HG03378 (cell line): ENCODE measurements around the gene NAPSA.
"Not testable (repeated sequence)": the region's sequence is repeated elsewhere in the genome, so short reads cannot be mapped to it uniquely, and the experiment has no call there.

Source experiments
- ATAC-seq: cut with Tn5 transposase; IDR thresholded peaks from one replicate; pipeline ENCODE4 v1.9.1; 2021; ENCODE audit warnings: mild to moderate bottlenecking, moderate library complexity; ENCODE audit not compliant: unreplicated experiment

Gene NAPSA

DNA sequence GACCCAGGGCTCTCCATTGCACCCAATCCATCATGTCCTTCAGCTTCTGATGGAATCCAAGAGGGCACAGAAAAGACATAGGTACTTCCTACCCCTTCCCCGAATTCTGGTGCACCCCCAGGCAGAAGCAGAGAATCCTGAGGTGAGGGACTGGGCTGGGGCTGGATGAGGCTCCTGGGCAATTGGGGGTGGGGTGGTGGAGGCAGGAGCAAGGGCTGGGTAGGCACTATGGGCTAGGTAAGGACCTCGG is 33.5 kb downstream of the NAPSA start:
- ATAC-seq = no peak

DNA sequence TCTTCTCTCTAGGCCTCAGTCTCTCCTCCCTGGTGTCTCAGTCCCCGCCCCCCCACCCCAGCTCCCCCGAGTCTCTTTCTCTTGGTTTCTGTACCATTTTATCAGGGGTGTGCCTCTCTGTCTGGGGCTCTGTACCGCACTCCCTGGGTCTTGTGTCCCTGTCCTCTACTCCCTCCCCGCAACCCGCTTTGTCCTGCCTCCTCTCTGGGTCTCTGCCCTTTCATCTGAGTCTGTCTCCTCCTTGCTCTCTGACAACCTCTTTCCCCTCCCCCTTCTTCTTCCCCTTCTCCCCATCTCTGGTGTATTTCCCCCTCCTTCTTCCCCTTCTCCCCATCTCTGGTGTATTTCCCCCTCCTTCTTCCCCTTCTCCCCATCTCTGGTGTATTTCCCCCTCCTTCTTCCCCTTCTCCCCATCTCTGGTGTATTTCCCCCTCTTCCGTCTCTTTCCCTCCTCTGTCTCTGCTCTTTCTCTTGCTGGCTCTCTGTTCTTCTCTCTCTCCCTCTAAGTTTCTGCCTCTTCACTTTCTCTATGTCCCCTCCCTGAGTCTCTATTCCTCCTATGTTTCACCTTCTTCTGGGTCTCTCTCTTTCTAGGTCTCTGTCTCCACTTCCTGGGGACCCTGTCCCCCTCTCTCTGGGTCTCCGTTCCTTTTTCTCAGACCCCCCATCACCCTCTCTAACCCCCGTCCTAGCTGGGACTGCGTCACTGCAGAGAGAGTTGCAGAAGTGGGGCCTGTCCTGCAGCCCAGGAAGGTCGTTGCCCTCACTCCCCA is 34.0 kb downstream of the NAPSA start:
- ATAC-seq = no peak

DNA sequence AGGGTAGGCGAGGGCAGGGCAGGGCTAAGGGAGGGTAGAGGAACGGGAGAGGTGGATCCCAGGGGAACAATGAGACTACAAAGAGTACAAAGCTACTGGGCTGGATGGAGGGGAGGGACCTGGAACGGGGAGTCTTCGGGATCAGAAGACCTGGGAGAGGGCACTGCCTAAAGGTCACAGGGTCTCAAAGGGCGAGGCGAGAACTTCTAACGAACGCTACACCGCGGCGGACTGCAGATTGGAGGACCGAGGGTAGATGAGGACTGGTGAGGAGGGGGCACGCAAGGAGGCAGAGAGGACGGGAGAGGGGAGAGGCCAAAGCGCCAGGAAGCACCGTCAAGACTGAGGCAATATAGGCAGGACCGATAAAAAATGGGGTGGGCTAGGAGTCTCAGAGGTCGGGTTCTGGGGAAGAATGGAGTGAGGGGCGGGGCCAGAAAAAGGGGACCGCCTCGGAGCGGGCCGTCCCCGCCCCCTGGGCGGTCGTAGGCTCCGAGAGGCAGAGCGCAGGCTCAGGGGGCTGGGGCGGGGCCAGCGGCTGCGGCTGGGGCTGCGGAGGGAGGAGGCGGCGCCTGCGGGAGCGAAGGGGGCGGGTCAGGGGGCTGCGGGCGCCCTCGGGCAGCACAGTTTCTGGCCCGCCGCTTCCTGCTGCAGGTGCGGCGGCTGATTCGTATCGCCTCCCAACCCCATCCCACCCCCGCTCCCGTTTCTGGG is 34.9 kb downstream of the NAPSA start:
- no peak for ATAC-seq

DNA sequence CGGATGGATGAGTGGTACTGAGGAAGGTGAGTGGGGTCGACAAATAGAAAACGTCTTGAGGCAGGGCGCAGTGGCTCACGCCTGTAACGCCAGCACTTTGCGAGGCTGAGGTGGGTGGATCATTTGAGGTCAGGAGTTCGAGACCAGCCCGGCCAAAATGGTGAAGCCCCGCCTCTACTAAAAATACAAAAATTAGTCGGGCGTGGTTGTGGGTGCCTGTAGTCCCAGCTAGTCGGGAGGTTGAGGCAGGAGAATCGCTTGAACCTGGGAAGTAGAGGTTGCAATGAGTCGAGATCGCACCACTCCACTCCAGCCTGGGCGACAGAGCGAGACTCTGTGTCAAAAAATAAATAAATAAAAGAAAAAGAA is 35.5 kb downstream of the NAPSA start:
- not testable (repeated sequence) for ATAC-seq

DNA sequence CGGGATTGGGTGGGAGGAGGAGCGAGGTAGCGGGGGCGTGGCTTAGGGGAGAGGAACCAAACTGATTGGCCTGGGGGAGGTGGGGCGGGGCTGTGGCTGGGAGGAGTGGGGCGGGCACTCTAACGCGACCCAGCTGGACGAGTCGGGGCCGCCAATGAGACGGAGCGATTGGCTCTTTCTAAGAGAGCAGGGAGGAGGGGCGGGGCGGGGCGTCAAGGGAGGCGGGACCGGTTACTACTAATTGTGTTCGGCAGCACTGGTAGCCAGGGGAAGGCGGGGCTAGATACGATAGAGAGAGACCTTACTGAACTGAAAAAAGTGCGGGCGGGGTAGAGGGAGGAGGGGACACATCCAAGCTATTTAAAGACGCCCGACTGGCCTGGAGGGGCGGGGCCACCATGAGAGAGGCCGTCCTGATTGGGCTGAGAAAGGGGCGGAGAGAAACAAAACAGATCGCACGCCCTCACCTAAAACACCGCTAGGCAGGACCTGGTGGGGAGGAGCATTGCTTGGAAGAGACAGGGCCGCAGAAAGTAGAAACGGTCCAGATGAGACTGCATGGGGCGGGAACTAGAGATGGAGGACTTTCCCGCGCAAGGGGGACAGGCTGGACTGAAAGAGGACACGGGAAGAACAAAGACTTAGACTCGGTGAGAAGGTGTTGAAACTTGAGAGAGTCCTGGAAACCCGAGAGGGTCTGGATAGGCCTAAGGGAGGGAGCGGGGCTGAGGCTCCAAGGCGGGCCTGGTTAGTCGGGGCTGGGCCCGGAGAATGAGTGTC is 36.1 kb downstream of the NAPSA start, which contains the start of gene KCNC3:
TSS of gene KCNC3 (minus strand) at position 232 of the 780 bp plus-strand sequence. CDS start 295 bp downstream, outside the sequence.
- ATAC-seq = peak; percentile 53

DNA sequence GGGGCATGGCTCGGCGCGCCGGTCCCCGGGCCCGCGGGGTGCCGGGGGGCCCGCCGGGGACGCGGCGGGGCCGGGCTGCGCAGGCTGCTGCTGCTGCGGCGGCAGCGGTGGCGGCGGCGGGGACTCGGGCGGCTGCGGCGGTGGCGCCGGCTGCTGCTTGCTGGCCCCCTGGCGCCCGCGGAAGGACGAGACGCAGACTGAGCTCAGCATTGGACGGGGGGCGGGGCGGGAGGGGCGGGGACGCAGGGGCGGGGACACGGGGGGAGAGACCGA is 36.6 kb downstream of the NAPSA start:
- ATAC-seq = no peak

DNA sequence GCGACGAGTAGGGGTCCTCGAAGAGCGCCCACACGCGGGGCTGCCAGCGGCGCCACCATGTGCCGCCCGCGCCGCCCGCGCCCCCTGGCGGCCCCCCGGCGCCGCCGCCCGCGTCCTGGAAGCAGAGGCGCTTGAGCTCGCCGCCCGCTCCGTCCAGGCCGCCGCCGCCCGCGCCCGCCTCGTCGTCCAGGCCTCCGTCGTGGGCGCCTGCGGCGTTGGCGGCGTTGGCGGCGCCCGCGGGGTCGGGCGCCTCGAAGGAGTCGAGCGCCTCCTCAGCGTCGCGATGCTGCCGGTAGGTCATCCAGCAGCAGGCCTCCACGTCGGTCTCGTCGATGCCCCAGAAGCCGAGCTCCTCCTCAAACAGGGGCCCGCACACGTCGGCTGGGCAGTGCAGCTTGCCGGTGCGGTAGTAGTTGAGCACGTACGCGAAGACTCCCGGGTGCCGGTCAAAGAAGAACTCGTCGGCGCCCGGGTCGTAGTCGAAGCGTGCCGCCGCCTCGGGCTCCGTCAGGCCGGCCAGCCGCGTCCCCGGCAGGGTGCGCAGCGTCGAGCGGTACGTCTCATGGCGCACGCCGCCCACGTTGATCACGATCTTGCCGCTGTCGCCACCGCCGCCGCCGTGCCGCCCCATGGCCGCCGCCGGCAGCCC is 37.1 kb downstream of the NAPSA start:
- ATAC-seq = no peak

DNA sequence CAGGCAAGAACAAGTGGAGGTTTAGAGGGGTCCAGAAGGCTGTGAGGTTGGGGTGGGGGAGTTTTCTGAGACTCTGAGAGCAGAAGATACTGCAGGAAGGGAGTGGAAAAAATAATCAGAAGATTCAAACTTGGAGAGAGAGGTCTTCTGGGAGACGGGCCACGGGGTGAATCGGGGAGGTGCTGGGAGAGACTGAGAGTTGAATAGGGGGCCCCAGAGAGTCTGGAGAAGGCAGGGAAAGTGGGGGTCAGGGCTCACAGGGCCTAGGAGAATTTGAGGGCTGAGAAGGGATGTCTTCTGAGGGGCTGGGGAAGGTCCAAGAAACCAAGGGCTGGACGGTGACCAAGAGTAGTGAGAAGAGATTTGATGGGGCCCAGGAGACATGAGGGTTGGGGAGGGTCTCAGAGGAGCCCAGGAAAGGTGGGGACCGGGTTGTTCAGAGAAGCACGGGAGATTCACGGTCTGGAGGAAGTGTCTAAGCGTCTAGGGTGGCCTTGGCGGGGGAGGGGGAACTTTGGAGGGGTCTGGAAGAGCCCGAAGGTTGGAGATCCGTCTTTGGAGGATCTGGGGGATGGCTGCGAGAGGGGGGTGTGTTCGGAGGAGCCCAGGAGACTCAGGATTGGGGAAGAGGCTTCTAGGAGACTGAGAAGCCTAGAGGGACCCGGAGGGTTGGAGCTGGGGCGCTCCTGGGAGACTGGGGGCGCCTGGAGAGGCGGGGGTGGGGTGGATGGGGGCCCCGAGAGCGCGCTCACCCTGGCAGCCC is 37.8 kb downstream of the NAPSA start:
- no peak for ATAC-seq

DNA sequence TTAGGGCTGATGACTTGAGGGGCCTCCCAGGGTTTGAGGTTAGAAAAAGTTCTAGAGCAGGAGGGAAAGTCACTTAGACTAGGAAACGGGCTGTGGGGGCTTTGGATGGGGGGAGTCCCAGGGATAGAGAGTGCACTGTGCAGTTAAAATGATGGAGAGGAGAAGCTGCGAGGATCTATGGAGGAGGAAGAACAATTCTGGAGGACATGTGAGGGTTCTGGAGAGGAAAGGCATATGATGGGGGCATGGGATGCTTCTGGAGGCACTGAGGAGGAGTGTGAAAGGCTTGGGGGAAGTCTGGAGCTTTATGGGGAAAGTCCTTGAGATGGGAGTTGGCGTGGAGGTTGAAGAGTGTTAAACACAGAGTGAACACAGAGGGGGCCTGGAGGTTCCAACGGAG is 38.4 kb downstream of the NAPSA start:
- no peak for ATAC-seq

DNA sequence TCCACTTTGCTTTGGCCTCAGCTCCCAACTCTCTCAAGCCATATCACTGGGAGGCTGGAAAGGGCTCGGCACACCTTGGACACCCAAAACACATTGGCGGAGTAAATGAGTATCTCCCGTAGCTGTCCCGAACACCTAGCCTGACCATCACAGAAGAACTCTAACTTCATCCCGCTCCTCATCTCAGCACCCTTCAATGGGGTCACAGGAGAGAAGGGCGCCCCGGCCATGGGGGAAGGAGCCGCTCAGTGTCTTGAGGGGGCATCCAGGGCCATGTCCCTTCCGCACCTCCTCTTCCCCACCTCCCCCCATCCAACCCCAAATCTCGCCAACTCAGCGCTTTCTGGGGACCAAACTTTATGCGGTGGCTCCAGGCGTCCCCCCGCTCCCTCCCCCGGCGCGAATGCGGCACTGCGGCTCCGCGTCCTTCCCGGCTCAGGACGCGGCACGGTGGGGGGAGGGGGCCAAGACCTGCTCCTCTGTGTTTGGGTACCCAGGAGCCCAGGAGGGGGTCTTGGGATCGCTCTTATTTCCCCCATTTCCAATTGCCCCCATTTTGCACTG is 39.3 kb downstream of the NAPSA start:
- ATAC-seq = no peak

DNA sequence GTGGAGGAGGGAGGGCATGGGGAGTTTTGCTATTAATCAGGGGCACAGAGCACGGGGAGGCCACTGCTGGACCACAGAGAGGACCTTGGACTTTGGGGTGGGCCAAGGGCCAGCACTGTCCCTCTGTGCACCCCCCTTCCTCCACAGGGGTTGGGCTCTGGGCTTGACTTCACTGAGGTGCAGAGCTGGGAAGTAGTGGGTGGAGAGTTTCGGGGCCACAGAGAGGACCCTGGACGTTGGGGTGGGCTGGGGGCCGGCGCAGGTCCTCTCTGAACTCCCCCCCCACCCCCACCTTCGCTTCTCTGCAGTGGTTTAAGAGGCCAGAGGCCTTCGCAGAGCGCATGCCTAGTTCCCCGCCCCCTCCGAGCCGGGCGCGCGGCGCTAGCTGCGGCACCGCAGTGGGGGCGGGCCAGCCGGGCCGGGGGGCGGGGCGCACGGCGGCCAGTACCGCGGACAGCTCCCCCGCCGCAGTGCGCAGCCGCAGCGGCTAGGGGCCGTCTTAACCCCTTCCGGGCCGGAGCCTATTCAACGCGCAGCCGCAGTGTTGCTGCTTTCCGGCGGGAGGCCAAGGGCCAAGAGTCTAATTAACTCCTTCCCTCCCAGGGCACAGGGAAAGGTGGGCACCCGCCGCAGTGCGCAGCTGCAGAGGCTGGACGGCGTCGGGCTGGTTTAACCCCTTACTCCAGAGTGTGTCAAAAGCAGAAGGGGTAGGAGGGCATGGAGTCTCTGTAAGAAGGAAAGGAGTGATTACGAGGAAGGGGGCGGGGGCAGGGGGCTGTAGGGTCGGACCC is 39.9 kb downstream of the NAPSA start:
- ATAC-seq = no peak

DNA sequence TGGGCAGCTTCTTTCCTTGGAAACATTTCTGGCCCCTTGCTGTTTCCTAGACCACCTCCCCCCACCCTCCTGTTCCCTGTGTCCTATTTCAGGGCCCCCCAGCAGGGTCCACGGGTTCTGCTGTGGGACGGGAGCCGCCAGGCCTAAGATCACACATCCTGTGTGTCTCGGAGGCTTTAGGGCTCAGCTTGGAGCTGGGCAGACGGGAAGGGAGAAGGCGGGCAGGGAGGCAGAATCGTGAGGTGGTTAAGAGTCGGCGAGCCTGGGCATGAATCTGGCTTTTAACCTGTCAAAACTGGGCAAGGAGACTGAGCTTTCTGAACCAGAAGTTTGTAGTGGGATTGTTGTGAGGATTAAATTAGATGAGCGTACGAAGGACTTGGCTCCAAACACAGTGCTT is 41.1 kb downstream of the NAPSA start:
- no peak for ATAC-seq

DNA sequence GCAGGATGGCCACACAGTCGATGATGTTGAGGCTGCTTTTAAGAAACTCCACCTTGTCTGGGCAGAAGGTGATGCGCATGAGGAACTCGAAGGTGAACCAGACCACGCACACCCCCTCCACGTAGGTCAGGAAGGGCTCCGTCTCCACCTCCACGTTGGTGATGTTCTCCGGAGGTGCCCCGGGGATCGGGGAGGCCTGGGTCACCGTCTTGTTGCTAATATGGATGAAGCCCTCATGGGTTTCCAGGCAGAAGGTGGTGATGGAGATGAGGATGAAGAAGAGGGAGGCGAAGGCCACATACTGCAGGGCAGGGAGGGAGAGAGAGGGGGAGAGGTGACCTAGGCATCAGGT is 41.7 kb downstream of the NAPSA start:
- ATAC-seq = no peak

DNA sequence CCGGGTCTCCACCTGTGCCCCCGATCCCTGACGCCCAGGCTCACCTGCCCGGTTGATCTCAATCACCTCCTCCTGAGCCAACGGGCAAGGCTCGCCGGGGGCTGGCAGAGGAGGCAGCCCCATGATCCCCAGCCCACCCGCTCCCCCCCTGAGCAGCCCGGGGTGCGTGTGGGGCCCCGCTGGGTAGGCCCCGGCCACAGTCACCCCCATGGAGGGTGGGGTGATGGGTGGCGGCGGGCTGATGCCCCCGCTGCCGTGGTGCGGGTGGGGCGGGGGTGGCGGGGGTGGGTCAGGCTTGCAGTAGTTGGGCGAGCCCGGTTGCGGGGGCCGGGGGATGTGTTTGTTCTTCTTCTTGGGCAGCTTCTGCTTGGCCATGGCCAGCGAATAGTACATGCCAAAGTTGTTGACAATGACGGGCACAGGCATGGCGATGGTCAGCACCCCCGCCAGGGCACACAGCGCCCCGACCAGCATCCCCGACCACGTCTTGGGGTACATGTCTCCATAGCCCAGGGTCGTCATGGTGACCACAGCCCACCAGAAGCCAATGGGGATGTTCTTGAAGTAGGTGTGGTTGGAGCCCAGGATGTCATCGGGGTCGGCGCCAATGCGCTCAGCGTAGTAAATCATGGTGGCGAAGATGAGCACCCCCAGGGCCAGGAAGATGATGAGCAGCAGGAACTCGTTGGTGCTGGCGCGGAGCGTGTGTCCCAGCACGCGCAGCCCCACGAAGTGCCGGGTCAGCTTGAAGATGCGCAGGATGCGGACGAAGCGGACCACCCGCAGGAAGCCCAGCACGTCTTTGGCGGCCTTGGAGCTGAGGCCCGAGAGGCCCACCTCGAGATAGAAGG is 42.3 kb downstream of the NAPSA start:
- no peak for ATAC-seq

DNA sequence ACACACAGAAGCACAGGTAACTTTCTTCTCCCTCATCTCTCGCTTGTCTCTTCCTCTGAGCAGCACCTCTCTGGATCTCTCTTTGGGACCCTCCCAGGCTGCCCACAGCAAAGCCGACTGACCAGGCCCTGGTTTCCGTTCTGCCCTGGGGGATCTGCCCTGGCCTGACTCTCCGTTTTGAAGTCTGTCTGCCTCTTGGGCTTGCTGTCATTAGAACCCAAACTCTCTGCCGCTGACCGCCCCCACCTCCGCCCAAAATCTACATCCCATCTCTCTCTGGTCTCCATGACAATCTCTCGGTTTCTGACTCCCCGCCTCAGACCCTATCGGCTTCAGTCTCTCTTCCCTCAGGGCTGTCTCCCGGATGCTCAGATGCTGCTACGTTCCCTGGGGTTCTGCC is 43.2 kb downstream of the NAPSA start:
- ATAC-seq = no peak

DNA sequence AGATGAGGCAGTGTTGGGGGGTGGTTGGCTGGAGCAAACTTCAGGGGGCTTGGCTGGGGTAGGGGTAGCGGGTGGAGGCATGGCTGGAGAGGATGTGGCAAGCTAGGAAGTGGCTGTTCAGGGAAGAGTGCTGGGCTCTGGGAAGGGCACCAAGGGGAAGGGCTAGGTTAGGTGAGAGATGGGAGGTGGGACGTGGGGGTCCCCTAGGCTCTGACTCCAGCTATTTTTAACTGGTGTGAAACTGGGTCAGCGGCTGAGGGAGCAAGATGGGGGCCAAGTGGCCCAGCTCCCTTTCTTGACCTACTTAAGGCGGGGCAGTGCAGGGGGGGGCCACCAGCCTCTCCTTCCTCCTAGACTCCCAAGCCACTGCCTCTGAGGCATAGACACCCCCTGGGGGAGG is 43.6 kb downstream of the NAPSA start:
- ATAC-seq = no peak

DNA sequence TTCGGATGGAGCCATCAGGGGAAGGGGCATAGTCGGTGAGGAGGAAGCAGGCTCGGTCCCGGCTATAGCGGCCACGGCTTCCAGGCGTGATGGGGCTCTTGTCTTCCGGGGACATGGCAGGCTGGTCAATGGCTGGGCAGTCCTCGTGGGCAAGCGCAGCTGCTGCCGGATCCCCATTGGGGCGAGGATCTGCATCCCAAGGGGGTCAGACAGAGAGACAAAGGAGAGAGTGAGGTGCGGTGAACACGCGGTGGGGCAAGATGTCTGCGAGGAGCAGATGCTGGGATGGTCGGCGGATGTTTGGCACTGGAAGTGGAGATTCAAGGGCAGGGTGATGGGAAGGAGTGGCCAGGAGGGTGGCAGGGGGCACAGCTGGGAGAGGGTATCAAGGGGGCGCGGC is 44.8 kb downstream of the NAPSA start:
- no peak for ATAC-seq

DNA sequence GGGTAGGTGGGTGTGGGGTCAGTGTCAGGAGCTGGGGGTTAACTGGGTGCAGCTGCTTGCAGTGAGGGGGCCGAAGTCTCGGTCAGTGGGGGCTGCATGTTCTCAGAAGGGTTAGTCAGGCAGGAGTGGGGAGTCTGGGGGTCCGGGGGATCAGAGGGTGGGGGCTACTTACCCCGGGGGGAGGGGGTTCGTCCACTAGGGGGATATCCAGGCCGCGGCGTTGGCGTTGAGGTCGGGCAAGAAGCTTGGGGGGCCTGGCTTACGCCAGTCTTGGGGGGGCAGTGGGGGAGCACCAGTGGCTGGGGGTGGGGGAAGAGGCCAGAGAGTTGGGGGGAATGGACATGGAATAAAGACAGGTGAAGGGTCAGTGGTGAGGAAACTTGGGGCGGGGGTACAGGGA is 45.4 kb downstream of the NAPSA start:
- ATAC-seq = no peak

DNA sequence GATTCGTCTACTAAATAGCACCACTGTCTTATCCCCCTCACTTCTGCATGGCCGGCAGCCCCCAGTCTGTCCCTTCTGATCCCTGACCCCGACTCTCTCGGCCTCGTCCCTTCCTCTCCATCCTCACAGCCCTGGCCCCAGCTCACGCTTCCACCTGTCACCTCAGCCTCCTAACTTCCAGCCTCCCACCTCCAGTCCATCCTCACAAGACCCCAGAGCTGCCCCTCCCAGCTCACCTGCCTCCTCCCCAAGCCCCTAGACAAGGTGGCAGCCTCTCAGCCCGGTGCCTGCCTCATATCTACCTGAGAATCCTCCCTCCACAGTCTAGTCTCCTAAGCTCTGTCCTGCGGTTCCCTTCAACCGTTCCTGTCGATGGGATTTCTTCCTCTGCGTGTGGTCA is 46.3 kb downstream of the NAPSA start:
- ATAC-seq = no peak
